ENCODE results near the gene HDLBP. TPM values are rescaled to one million over a fixed set of nuclear protein-coding genes. Genes with fewer than 3 reads are reported as not detected.
A peak's percentile ranks its signal among the peaks of the same experiment; 100 is the strongest.
"Not testable (repeated sequence)": the region's sequence is repeated elsewhere in the genome, so short reads cannot be mapped to it uniquely, and the experiment has no call there.

The HDLBP gene
- total RNA-seq, 1 donor: 929 TPM

- no peak for TF ChIP-seq CTCF (IDR thresholded peaks at IDR 0.05; ENCODE audit: insufficient read depth, low read length)
- DNase-seq (ENCODE audit: low read depth): no peak
- no peak overlapping the region for H3K4me3 ChIP-seq (ENCODE audit: low read depth, low read length)
Measured at GRCh38 chr2:241321033-241321432, 5.6 kb upstream of the HDLBP start.

- H3K4me3 ChIP-seq (ENCODE audit: low read depth, low read length): no peak overlapping the region
- TF ChIP-seq CTCF (IDR thresholded peaks at IDR 0.05; ENCODE audit: insufficient read depth, low read length): no peak
- no peak for DNase-seq (ENCODE audit: low read depth)
Measured at GRCh38 chr2:241320394-241320793, 4.9 kb upstream of the HDLBP start.

- not testable (repeated sequence) for DNase-seq (ENCODE audit: low read depth)
- H3K4me3 ChIP-seq (ENCODE audit: low read depth, low read length): peak overlapping the region; percentile 33
Measured at GRCh38 chr2:241318830-241319229, 3.4 kb upstream of the HDLBP start.

GRCh38 chr2:241317391-241317790 is 1.9 kb upstream of the HDLBP start:
- H3K4me3 ChIP-seq (ENCODE audit: low read depth, low read length): peak overlapping the region; percentile 91
- no peak for TF ChIP-seq CTCF (IDR thresholded peaks at IDR 0.05; ENCODE audit: insufficient read depth, low read length)
- no peak for DNase-seq (ENCODE audit: low read depth)

GRCh38 chr2:241316825-241317224 is 1.4 kb upstream of the HDLBP start:
- no peak for DNase-seq (ENCODE audit: low read depth)
- peak overlapping the region; percentile 91 for H3K4me3 ChIP-seq (ENCODE audit: low read depth, low read length)
- no peak for TF ChIP-seq CTCF (IDR thresholded peaks at IDR 0.05; ENCODE audit: insufficient read depth, low read length)

- DNase-seq (ENCODE audit: low read depth): peak; percentile 60
- H3K4me3 ChIP-seq (ENCODE audit: low read depth, low read length): peak within 1 kb of the TSS; percentile 98
- no peak for TF ChIP-seq CTCF (IDR thresholded peaks at IDR 0.05; ENCODE audit: insufficient read depth, low read length)
Measured at GRCh38 chr2:241315879-241316631, 583 bp upstream of the HDLBP start, which contains the start of gene SEPTIN2. TSS of gene SEPTIN2 (plus strand) at chr2:241315925. CDS start at chr2:241324233, 8,308 bp downstream.

GRCh38 chr2:241314226-241315092 is 1.0 kb downstream of the HDLBP start:
- TF ChIP-seq CTCF (IDR thresholded peaks at IDR 0.05; ENCODE audit: insufficient read depth, low read length): no peak
- H3K4me3 ChIP-seq (ENCODE audit: low read depth, low read length): peak overlapping the region; percentile 98
- peak; percentile 56 for DNase-seq (ENCODE audit: low read depth)

Measured in fibroblast of the aortic adventitia (primary cell).